PC-3 (cell line): ENCODE data around the gene ITGAE.
"Not testable (repeated sequence)": the region's sequence is repeated elsewhere in the genome, so short reads cannot be mapped to it uniquely, and the experiment has no call there.

Experiments used
- CTCF ChIP-seq: fragments of 300-600 bp; sonication (generic); conservative IDR thresholded peaks from 2 replicates; pipeline ENCODE4 v1.5.1; 2017; ENCODE audit warnings: antibody characterized with exemption, low read depth, mild to moderate bottlenecking, low read length
- EZH2 ChIP-seq: fragments of 300-600 bp; sonication (generic); IDR thresholded peaks from one replicate; pipeline ENCODE4 v1.6.1; 2017; ENCODE audit warnings: antibody characterized with exemption, mild to moderate bottlenecking, low read length; ENCODE audit not compliant: unreplicated experiment
- EZH2phosphoT487 ChIP-seq: fragments of 300-600 bp; sonication (generic); IDR thresholded peaks from 2 replicates; pipeline ENCODE4 v1.6.1; 2018; ENCODE audit warnings: mild to moderate bottlenecking, antibody characterized with exemption, low read length, borderline replicate concordance

- not testable (repeated sequence) for TF ChIP-seq CTCF, EZH2, EZH2phosphoT487
Measured at GRCh38 chr17:3734911-3735276, 66.1 kb downstream of the ITGAE start.
